Ecto neural progenitor cell (in vitro differentiated cells): ENCODE results near the gene CIDEB.

Experiments
- DNase-seq: peaks from one replicate; pipeline ENCODE4 v3.0.0-alpha.2; 2018; ENCODE audit warnings: low spot score

CIDEB gene

GRCh38 chr14:24312736-24313507, 5.1 kb upstream of the CIDEB start:
- DNase-seq = no peak

GRCh38 chr14:24311837-24312615, 4.2 kb upstream of the CIDEB start:
- DNase-seq = no peak

DNA sequence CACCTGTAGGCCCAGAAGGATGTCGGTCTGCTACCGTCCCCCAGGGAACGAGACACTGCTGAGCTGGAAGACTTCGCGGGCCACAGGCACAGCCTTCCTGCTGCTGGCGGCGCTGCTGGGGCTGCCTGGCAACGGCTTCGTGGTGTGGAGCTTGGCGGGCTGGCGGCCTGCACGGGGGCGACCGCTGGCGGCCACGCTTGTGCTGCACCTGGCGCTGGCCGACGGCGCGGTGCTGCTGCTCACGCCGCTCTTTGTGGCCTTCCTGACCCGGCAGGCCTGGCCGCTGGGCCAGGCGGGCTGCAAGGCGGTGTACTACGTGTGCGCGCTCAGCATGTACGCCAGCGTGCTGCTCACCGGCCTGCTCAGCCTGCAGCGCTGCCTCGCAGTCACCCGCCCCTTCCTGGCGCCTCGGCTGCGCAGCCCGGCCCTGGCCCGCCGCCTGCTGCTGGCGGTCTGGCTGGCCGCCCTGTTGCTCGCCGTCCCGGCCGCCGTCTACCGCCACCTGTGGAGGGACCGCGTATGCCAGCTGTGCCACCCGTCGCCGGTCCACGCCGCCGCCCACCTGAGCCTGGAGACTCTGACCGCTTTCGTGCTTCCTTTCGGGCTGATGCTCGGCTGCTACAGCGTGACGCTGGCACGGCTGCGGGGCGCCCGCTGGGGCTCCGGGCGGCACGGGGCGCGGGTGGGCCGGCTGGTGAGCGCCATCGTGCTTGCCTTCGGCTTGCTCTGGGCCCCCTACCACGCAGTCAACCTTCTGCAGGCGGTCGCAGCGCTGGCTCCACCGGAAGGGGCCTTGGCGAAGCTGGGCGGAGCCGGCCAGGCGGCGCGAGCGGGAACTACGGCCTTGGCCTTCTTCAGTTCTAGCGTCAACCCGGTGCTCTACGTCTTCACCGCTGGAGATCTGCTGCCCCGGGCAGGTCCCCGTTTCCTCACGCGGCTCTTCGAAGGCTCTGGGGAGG, 3.1 kb upstream of the CIDEB start, which contains the start of gene LTB4R:
TSS of gene LTB4R (plus strand) at position 857 of the 959 bp plus-strand sequence. CDS start 4,150 bp downstream, outside the sequence.
- DNase-seq = no peak

- no peak for DNase-seq
Observed at GRCh38 chr14:24310265-24310645, 2.5 kb upstream of the CIDEB start.

DNA sequence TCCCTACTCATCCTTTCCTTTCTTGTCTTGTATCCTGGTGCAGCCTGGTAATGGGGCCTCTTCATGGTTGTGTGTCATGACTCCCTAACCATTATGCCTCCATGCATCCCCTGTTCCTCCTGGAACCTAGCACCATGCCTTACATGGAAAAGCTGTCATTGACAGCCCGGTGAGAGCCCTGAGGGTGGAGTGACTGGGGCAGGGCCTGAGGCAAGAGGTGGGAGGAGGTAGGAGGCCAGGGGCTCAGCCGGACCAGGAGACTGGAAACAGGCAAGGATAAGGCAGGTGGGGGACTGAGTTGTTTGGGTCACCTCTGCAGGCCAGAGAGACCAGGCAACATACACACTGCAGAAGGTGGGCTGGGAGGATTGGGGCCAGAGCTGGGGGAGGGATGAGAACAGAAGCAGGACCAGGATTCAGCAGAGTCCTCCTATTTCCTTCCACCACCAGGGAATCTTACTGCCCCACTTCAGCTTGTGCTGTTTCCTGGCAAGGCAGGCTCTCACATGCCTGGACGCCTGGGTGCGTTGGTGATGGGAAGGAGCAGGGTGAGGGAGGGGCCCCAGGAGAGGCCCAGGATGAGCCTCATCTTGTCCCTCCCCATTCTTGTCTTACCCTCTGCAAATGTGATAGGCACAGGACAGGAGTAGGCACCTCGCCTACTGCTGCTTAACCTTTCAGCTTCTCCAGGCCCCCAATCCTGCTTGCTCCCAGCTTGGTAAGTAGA, 1.9 kb upstream of the CIDEB start, which contains the start of gene LTB4R2:
TSS of gene LTB4R2 (plus strand) at position 603 of the 727 bp plus-strand sequence. CDS start 525 bp downstream, outside the sequence.
- no peak for DNase-seq

DNA sequence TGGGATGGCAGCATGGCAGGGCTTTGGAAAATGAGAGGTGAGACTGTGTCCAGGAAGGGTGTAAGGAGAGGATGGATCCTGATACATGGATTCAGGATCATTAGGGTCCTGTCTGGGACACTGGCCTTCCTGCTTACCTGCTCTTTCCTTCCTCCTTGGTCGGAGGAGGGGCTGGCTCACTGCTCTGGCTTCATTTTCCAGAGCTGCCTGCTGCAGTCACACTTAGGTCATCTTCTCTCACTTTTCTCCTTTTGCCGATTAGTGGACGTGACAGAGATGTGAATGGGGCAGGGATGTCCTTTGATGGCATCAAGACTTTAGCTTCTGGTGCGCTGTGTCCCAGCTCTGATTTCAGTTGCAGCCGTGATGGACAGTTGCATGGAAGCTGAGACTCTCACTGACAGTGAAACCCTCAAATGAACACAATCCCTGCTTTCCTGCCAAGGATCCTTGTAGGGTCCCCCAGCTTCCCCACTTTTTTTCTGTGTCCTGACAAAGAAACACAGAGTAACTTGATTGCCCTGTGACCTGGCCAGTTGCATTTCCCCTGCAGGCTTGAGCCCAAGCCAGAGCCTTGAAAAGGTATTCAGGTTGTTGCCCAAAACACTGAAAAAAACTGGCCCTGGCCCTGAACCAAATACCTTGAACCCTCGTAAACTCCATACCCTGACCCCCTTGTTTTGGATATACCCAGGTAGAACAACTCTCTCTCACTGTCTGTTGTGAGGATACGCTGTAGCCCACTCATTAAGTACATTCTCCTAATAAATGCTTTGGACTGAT, 756 bp upstream of the CIDEB start:
- no peak for DNase-seq

DNA sequence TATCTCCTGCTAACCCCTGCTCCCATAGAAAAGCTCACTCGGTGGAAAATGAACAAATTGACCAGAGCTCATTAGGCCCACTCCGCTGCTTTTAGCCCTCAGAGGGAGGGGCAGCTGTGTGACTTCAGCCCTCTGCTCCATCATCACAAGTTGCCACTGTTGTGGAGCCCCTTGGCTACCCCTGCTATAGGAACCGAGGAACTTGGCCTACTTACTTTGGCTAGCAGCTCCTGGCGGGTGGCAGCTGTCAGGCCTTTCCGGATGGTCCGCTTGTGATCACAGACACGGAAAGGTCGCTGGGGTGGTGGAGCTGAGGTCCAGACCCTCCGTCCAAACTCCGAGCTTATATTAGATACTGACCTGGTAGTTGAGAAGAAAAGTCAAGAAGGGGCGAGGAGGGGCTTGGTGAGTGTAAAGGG, 612 bp downstream of the CIDEB start:
- no peak for DNase-seq

- DNase-seq = no peak
Observed at GRCh38 chr14:24304019-24304387, 3.8 kb downstream of the CIDEB start.

- no peak for DNase-seq
Observed at GRCh38 chr14:24300326-24300980, 7.3 kb downstream of the CIDEB start.

- peak; percentile 96 for DNase-seq
Observed at GRCh38 chr14:24299255-24300191, 8.3 kb downstream of the CIDEB start, which contains the start of the genes DHRS1 and NOP9. DHRS1 (minus strand) TSS chr14:24299780; CDS start chr14:24299106, 674 bp downstream. NOP9 (plus strand) TSS chr14:24299850; CDS start chr14:24299955, 105 bp downstream.

GRCh38 chr14:24298892-24299254, 8.9 kb downstream of the CIDEB start:
- DNase-seq = no peak

GRCh38 chr14:24297190-24297964, 10.4 kb downstream of the CIDEB start:
- no peak for DNase-seq

DNA sequence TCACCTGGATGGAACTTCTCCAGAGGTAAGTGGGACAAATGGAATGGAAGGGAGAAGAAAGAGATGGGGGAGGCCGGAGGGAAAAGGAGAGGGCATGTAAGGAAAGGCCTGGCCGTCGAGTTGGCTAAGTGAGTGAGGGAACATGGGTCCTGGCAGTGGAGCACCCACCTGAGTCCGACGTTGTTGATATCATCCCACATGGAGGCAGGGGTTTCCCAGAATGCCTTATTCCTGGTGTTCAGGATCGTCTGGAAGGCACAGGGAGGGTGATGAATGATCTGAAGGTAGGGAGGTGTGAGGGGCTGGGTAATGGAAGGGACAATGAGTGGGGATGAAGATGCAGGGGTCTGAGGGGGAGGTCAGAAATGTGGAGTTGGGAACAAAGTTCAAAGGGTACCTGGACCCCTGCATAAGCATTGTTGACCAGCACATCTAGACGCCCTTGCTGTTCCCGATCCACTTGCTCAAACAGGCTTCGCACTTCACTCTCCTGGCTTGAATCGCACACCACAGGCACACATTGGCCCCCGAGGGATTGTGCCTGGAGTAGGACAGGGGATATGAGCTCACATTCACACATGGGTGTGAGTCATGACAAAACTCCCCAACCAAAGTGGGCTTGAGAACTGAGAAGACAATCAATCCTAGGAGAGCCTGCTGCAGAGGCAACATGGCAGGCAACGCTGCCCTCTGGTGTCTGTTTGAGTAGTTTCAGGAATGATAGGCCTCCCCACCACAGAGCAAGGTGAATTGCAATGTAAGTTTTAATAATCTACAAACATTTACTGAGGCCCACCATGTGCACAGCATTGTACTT, 11.2 kb downstream of the CIDEB start:
- peak; percentile 70 for DNase-seq

DNA sequence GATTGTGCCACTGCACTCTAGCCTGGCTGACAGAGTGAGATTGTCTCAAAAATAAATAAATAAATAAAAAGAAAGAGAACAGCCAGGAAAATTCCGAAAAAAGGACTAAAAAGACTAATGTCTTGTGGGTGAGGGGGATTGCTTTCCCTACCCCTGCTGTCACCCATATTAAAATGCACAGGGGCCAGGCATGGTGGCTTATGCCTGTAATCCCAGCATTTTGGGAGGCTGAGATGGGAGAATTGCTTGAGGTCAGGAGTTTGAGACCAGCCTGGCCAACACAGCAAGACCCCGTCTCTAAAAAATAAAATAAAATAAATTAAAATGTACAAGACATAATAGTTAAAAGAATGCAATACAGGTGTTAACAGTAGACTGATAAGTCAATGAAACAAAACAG, 14.3 kb downstream of the CIDEB start:
- DNase-seq = no peak

DNA sequence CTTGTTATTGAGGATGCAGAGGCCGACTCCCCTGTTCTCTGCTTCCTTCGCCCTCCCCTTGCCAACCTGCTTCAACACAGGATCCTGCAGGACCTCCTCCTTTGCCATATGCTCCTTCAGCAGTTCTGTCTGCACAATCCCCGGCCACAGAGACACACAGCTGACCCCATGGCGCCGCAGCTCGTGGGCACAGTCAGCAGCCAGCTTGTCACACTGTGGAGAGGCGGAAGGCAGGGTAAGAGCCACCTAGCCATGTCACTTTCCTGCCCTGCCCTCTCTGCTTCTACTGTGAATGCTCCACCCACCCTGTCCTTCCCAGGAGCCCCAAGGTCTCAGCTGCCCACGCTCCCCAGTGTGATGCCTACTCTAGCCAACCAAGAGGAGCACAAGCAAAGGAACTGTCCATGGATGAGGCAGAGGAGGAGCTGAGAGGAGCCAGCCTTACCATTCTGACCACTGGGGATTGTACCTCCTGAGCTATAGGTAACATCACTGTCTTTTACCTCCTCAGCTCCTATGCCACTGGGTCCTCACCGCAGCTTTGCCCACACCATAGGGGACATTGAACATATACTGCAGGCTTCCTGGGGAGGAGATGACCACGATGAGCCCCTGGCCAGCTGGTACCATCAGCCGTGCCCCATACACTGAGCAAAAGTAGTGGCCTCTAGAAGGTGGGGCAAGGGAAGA, 15.5 kb downstream of the CIDEB start:
- DNase-seq = no peak

GRCh38 chr14:24291446-24292117, 16.2 kb downstream of the CIDEB start:
- DNase-seq = no peak
